ENCODE measurements around the gene LRRC53. TPM values are rescaled to one million over a fixed set of nuclear protein-coding genes. Genes with fewer than 3 reads are reported as not detected.

The LRRC53 gene
- polyA plus RNA-seq (not detected in 3 replicates), polyA minus RNA-seq (not detected in 3 replicates)
- polyA plus RNA-seq (2011; ENCODE audit: low read depth), result not detected
- polyA plus RNA-seq (2011; cell fraction: cytosol; rRNA removed), result not detected in 2 replicates
- polyA plus RNA-seq (2011; cell fraction: nucleus; rRNA removed), result not detected in 2 replicates
- not detected in 2 replicates for polyA plus RNA-seq (2012; ENCODE audit: low replicate concordance)
- polyA minus RNA-seq (2011; cell fraction: cytosol; rRNA and poly(A)+ RNA removed), result not detected
- not detected in 2 replicates for polyA minus RNA-seq (2011; cell fraction: nucleus; rRNA and poly(A)+ RNA removed)

DNA sequence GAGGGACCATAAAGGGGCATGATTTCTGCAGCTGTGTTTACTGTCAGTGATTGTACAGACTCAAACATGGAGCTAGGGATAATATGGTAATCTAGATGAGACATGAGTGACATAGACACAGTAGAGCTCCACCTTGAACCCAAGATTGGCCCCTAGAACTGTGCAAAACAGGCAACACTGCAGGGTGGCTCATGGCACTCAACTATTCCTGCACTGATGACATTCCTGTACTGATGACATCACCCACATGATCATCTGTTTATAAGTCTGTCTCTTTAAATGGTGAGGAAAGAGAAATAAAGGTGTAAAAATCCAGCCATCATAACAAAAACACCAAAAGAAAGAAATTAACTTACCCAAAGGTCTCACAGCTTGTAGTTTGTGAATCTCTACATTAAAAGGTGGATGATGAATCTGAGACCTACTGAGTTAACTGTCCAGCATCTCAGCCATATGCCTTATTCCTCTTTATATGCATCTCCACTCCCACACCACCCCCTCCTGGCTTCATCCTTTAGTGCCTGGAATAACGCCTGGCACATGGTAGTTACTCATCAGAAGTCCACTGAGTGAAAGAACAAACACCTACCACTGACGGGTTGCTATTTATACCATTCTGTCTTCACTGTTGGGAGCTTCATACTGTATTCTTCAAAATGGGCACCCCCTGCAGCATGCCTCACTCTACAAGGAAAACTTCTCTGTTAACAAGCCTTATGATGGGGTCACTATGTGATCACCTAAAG, at the start of gene LRRC53:
LRRC53 (minus strand) TSS at position 442 of the 746 bp plus-strand sequence. CDS start 29,262 bp downstream, outside the sequence.
- Histone ChIP-seq H3K4me2 (ENCODE audit: control insufficient read depth, extremely low read depth, insufficient read depth, low read depth, low read length) (no peak within 1 kb of the TSS), H3K9me3 (ENCODE audit: control insufficient read depth, low read depth, low read length) (no peaks in the 10 kb centered on the region), H2AFZ (ENCODE audit: control insufficient read depth, low read length) (no peak within 1 kb of the TSS), H3K27me3 (ENCODE audit: control insufficient read depth, extremely low read depth, insufficient read depth, low read length) (no peaks in the 10 kb centered on the region), H3K79me2 (ENCODE audit: control insufficient read depth, insufficient read depth, low read length) (no peaks in the 10 kb centered on the region), H3K27ac (ENCODE audit: control insufficient read depth, insufficient read depth, low read length) (no peak within 1 kb of the TSS), H3K9ac (ENCODE audit: control insufficient read depth, extremely low read depth, insufficient read depth, low read length) (no peak within 1 kb of the TSS), H3K4me3 (ENCODE audit: control insufficient read depth in 2 of 3, extremely low read depth in 1 of 3, insufficient read depth in 2 of 3, low read depth in 1 of 3, low read length in 3 of 3) (no peak within 1 kb of the TSS), H3K36me3 (ENCODE audit: control insufficient read depth in 2 of 2, extremely low read depth in 1 of 2, insufficient read depth in 2 of 2, low read length in 2 of 2) (no peaks in the 10 kb centered on the region), H3K9me1 (ENCODE audit: control insufficient read depth, extremely low read depth, insufficient read depth, low read length) (no peaks in the 10 kb centered on the region), H3K4me1 (ENCODE audit: control insufficient read depth, extremely low read depth, insufficient read depth, low read length) (no peaks in the 10 kb centered on the region), H4K20me1 (ENCODE audit: control insufficient read depth, extremely low read depth, insufficient read depth, low read length) (no peaks in the 10 kb centered on the region)
- FAIRE-seq (no peak), DNase-seq (ENCODE audit: low read depth, low spot score) (no peak)
- TF ChIP-seq EZH2 (IDR thresholded peaks at IDR 0.05; ENCODE audit: low read length), result no peak
- TF ChIP-seq, protein P1, sequence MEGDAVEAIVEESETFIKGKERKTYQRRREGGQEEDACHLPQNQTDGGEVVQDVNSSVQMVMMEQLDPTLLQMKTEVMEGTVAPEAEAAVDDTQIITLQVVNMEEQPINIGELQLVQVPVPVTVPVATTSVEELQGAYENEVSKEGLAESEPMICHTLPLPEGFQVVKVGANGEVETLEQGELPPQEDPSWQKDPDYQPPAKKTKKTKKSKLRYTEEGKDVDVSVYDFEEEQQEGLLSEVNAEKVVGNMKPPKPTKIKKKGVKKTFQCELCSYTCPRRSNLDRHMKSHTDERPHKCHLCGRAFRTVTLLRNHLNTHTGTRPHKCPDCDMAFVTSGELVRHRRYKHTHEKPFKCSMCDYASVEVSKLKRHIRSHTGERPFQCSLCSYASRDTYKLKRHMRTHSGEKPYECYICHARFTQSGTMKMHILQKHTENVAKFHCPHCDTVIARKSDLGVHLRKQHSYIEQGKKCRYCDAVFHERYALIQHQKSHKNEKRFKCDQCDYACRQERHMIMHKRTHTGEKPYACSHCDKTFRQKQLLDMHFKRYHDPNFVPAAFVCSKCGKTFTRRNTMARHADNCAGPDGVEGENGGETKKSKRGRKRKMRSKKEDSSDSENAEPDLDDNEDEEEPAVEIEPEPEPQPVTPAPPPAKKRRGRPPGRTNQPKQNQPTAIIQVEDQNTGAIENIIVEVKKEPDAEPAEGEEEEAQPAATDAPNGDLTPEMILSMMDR (optimal IDR thresholded peaks at IDR 0.05 in 1 of 3, IDR thresholded peaks at IDR 0.05 in 1 of 3, conservative IDR thresholded peaks at IDR 0.05 in 1 of 3; ENCODE audit: extremely low read depth in 1 of 3, insufficient read depth in 2 of 3, low read length in 3 of 3), result no peak
- dilution Hi-C loops (cut with MboI; ENCODE audit: extremely low pct_ligation_motif_present, low sequenced_read_pairs), result no loop called here

DNA sequence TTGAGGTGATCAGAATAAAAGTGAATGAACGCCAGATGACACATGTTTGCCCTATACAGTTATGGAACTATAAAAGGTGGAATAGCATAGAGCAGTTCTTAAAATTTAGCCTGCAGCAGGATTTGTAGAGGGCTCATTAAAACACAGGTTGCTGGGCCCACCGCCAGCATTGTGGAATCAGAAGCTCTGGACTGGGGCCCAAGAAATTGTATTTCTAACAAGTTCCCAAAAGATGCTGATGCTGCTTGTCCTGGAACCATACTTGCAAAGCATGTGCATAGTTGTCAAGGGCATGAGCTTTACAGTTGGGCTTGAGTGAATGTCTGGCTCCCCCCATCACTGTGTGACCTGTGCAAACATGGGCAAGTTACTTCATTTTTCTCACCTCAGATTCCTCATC, 37.5 kb upstream of the LRRC53 start:
- Histone ChIP-seq H3K9me1 (ENCODE audit: control insufficient read depth, extremely low read depth, insufficient read depth, low read length) (no peaks in the 10 kb centered on the region), H3K4me2 (ENCODE audit: control insufficient read depth, extremely low read depth, insufficient read depth, low read depth, low read length) (no peak overlapping the region), H4K20me1 (ENCODE audit: control insufficient read depth, extremely low read depth, insufficient read depth, low read length) (no peaks in the 10 kb centered on the region), H3K4me3 (ENCODE audit: control insufficient read depth in 2 of 3, extremely low read depth in 1 of 3, insufficient read depth in 2 of 3, low read depth in 1 of 3, low read length in 3 of 3) (no peak overlapping the region), H2AFZ (ENCODE audit: control insufficient read depth, low read length) (no peak overlapping the region), H3K9ac (ENCODE audit: control insufficient read depth, extremely low read depth, insufficient read depth, low read length) (no peak overlapping the region), H3K36me3 (ENCODE audit: control insufficient read depth in 2 of 2, extremely low read depth in 1 of 2, insufficient read depth in 2 of 2, low read length in 2 of 2) (no peaks in the 10 kb centered on the region), H3K27me3 (ENCODE audit: control insufficient read depth, extremely low read depth, insufficient read depth, low read length) (no peaks in the 10 kb centered on the region), H3K79me2 (ENCODE audit: control insufficient read depth, insufficient read depth, low read length) (no peaks in the 10 kb centered on the region), H3K4me1 (ENCODE audit: control insufficient read depth, extremely low read depth, insufficient read depth, low read length) (no peaks in the 10 kb centered on the region), H3K9me3 (ENCODE audit: control insufficient read depth, low read depth, low read length) (no peaks in the 10 kb centered on the region), H3K27ac (ENCODE audit: control insufficient read depth, insufficient read depth, low read length) (no peak overlapping the region)
- DNase-seq (ENCODE audit: low read depth, low spot score) (no peak), FAIRE-seq (no peak)
- dilution Hi-C loops (cut with MboI; ENCODE audit: extremely low pct_ligation_motif_present, low sequenced_read_pairs), result no loop called here
- no peak for TF ChIP-seq EZH2 (IDR thresholded peaks at IDR 0.05; ENCODE audit: low read length)
- TF ChIP-seq, protein P1 (optimal IDR thresholded peaks at IDR 0.05 in 1 of 3, IDR thresholded peaks at IDR 0.05 in 1 of 3, conservative IDR thresholded peaks at IDR 0.05 in 1 of 3; ENCODE audit: extremely low read depth in 1 of 3, insufficient read depth in 2 of 3, low read length in 3 of 3), result no peak
